AG09309 (cell line): ENCODE measurements around the gene RAI14.

ENCODE experiments used
- DNase-seq: peaks from one replicate; pipeline ENCODE4 v3.0.0-alpha.2; 2010; ENCODE audit warnings: low read depth
- H3K4me3 ChIP-seq: 2 replicates; pipeline ENCODE4 v1.5.1; 2011; ENCODE audit warnings: mild to moderate bottlenecking, low read depth, low read length, moderate library complexity; ENCODE audit not compliant: control insufficient read depth
- TF ChIP-seq, protein P1 (sequence below): IDR thresholded peaks from 2 replicates; pipeline ENCODE4 v1.5.1; 2011; ENCODE audit warnings: mild to moderate bottlenecking, low read depth, low read length, inconsistent platforms; ENCODE audit not compliant: insufficient read depth, control insufficient read depth; ENCODE audit errors: missing control alignments

Gene RAI14

DNA sequence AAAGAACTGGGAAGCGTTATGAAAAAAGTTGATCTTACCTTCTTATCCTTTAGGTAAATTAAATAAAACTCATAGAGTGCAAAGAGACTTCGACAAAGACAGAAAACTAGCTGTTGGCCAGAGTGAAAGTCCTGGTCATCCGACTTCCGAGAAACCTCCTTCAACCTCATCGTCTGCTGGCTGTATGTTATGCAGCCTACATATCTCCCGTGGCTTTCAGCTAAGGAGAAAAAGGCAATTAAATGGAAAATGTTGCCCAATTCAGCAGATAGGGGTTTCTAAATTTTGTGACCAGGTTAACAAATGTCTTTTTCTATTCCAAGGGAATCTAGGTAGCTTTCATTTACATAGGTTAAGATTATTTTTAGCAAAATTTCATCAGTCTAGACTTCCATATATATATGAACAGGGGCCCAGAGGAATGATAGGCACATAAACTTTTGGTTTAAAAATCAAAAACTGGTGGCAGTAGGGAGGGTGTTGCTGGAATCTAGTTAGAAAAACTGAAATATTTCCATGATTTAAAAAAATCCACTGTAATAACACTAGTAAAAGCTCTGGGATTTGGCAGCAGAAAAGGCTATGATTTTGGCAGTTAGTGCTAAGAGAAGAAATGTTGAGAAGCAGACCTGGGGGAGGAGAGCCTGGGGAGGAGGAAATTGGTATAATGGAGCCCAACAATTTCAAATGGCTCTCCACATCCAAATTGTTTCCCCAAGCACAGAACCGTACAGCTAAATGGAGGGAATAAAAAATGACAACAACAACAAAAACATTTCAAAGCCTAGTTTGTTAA lies 32.1 kb downstream of the RAI14 start:
- TF ChIP-seq, protein P1, sequence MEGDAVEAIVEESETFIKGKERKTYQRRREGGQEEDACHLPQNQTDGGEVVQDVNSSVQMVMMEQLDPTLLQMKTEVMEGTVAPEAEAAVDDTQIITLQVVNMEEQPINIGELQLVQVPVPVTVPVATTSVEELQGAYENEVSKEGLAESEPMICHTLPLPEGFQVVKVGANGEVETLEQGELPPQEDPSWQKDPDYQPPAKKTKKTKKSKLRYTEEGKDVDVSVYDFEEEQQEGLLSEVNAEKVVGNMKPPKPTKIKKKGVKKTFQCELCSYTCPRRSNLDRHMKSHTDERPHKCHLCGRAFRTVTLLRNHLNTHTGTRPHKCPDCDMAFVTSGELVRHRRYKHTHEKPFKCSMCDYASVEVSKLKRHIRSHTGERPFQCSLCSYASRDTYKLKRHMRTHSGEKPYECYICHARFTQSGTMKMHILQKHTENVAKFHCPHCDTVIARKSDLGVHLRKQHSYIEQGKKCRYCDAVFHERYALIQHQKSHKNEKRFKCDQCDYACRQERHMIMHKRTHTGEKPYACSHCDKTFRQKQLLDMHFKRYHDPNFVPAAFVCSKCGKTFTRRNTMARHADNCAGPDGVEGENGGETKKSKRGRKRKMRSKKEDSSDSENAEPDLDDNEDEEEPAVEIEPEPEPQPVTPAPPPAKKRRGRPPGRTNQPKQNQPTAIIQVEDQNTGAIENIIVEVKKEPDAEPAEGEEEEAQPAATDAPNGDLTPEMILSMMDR, result no peak
- no peak overlapping the region for H3K4me3 ChIP-seq
- no peak for DNase-seq

GRCh38 chr5:34690301-34690700 lies 34.2 kb downstream of the RAI14 start:
- DNase-seq, result no peak
- TF ChIP-seq, protein P1, result no peak
- H3K4me3 ChIP-seq, result no peak overlapping the region

- DNase-seq, result no peak
- TF ChIP-seq, protein P1, result no peak
- no peak overlapping the region for H3K4me3 ChIP-seq
These were observed 34.8 kb downstream of the RAI14 start for GRCh38 chr5:34690898-34691297.

GRCh38 chr5:34691326-34691725 lies 35.2 kb downstream of the RAI14 start:
- DNase-seq, result peak; percentile 41
- TF ChIP-seq, protein P1, result no peak

GRCh38 chr5:34692786-34693185 lies 36.7 kb downstream of the RAI14 start:
- TF ChIP-seq, protein P1, result no peak
- H3K4me3 ChIP-seq, result no peak overlapping the region
- DNase-seq, result no peak

More at GRCh38 chr5:34691326-34691725, 35.2 kb downstream of the RAI14 start:
- no peak overlapping the region for H3K4me3 ChIP-seq

DNA sequence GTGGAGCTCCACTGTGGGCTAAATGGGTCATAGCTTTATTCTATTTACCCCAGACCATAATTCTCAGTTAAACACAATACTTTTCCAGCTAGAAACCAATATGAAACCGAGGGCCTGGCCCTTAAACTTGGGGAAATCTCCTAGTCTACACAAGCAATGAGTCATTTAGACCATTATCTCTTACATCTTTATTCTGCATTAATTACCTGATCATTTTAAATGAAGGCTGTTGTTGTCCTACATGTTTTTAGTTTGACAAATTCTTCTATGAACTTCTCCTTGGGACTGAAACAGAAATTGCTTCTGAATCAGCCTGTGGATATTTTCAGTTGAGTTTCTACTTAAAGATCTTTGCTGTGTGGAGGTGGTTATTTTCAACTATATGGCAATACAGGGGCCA lies 37.9 kb downstream of the RAI14 start:
- no peak overlapping the region for H3K4me3 ChIP-seq
- TF ChIP-seq, protein P1, result no peak

More for the DNA sequence above, 37.9 kb downstream of the RAI14 start:
- no peak for DNase-seq
